Measurements from ENCODE around the gene KLF4.
"Not testable (repeated sequence)": the region's sequence is repeated elsewhere in the genome, so short reads cannot be mapped to it uniquely, and the experiment has no call there.

The KLF4 gene

DNA sequence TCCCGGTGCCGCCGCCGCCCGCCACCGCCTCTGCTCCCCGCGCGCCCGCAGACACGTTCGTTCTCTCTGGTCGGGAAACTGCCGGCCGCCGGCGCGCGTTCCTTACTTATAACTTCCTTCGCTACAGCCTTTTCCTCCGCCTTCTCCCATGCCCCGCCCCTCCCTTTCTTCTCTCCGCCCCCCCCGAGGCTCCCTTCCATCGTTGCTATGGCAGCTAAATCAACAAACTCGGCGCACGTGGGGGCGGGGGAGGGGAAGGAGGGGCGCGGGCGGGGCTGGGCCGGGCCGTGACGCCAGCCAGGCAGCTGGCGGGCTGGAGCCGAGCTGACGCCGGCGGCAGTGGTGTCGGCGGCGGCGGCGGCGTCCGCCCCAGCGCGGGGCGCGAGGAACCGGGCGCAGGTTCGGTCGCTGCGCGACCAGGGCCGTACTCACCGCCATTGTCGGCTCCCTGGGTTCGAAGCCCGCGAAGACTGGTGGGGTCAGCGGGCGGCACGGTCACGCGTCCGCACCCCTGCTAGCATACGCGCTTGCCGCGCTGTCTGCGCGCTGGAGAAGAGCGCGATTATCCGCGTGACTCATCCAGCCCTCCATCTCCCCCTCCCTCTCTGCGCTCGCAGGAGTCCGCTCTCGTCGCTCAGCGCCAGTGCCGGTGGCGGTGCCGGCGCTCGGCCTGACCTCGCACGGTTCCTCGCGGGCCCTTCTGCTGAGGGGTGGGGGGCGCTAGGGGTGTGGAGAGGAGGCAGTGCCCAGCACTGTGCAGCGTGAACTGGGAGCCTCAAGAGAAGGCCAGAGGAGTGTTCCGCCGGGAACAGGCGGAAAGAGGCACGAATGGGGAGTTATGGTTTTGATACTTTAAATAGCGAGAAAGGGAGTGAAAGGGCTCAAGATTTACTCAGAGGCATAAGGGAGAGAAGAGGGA, at the start of gene KLF4:
KLF4 (minus strand) TSS at position 83 of the 919 bp plus-strand sequence. CDS start 597 bp downstream, outside the sequence.
- FAIRE-seq: no peak

DNA sequence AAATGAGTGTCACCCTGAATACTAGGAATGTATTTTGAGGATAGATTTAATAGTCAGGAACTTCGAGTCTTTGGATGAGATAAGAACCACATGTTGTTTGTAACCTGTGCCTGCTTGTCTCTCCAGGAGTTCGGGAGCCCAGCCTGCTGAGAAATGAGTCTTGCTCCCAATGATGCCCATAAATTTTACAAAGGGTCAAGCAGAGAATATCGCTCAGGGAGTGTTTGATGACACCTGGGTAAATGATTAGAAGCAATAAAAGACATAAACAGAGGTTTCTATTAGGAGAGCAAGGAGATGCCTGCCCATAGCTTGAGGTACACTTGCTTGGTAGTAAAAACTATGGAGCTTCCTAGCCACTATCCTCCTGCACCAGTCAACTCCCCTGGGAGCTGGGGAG, 46.9 kb upstream of the KLF4 start:
- no peak for FAIRE-seq

DNA sequence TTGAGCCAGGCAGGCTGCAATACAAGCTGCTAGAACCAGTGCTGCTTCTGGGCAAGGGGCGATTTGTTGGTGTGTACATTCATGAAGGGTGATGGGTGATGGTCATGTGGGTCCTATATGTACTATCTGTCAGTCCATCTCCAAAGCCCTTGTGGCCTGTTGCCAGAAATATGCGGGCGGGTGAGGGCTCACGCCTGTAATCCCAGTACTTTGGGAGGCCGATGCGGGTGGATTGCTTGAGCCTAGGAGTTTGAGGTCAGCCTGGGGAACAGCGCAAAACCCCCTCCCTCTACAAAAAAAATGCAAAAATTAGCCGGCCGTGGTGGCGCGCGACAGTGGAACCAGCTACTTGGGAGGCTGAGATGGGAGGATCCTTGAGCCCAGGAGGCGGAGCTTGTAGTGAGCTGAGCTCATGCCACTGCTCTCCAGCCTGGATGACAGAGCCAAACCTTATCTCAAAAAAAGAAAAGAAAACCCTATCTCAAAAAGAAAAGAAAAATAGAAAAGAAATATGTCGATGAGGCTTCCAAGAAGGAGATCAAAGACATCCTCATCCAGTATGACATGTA, 45.0 kb upstream of the KLF4 start:
- no peak for FAIRE-seq

DNA sequence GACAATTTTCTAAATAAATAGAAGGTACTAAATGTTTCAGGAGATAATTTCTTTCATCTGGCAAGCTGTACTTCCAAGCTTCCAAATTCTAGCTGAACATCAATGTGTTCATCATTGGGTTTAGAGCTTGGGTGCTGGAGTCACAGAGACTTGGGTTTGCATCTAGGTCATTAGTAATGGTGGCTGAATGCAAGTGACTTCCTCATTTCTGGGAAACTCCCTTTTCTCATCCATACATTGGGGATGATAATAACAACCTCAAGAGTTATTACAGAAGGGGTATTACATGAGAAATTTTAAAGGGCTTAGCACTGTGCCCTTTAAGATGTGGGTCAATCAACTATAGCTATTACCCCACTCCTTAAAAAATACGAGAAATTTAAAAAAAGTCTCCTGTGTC, 41.1 kb upstream of the KLF4 start:
- no peak for FAIRE-seq

DNA sequence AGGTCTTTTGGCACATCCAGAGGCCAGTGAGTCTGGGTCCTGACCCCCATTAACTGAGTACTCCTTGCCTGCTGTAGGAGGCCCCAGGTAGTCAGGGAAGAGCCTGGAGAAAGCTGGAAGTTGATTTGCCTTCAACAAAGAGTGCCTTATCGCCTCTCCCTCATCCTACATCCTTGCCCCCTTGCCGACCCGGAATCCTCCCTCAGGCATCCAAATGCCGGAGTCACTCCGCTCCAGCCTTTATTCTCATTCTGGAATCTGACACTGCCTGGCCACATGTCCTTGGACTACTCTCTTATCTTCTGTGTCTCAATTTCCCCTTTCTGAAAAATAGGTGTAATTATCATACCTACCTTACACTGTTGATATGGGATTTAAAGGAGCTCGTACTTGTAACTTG, 39.1 kb upstream of the KLF4 start:
- no peak for FAIRE-seq

DNA sequence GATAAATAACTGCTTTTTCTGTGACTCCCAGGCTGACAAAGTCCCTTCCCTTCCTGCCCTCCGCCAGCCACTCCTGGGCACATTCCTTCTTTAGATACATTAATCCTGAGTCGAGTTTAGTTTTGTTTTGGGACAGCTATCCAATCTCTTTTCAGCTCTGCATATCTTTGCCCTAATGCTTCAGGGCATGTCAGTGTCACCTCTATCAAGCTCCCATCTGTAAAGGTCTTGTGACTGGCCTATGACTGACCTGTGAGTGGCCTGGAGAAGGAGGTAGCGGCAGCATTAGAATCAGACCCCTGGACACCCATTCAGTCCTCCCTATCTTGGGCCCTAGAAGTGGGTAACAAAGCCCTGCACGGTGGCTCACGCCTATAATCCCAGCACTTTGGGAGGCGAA, 34.0 kb upstream of the KLF4 start:
- FAIRE-seq: no peak

DNA sequence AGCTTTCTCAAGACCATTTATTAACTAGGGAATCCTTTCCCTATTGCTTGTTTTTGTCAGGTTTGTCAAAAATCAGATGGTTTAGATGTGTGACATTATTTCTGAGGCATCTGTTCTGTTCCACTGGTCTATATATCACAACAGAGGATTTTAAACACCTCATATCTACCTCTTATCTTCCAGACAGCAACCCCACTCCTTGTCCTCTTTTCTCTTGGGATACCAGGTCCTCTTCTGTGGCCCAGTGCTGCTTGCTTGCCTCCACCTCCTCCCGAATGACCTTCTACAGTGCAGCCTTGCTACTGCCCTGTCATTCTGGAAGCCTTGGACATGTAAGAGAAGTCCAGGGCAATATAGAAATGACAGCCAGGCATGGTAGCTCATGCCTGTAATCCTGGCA, 30.6 kb upstream of the KLF4 start:
- no peak for FAIRE-seq

DNA sequence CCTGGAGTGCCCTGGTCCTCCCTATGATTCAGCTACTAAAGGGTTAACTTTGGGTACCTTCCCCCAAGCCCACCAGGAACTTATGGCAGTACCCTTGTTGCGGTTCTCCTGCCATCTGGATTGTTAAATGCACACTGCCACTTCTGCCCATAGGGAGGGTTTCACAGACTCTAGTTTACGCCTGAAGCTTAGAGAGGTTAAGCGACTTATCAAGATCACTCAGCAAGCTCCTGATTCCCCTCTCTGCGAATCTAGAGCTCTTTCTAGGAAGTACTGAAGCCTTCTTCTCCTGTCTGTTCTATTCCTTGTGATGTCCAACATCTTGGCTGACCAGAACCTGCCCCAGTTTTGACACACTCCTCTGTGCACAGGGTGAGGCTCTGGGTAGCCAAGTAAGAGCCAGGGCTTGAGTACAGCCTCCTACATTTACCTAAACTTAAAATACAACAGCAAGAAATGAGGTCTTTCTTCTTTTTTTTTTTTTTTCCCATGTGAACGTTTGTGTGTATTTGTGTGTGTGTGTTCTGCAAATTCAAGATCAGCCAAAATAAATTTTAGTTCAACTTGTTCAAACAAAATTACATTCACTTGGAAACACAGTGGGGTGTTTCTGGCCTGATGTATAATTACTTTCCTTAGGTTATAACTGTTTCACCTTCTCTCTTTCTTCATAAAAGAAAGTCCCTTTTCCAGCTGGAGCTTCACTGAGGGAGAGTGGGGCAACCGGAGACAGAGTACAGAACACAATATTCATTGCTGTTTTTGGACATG, 28.7 kb upstream of the KLF4 start:
- no peak for FAIRE-seq

DNA sequence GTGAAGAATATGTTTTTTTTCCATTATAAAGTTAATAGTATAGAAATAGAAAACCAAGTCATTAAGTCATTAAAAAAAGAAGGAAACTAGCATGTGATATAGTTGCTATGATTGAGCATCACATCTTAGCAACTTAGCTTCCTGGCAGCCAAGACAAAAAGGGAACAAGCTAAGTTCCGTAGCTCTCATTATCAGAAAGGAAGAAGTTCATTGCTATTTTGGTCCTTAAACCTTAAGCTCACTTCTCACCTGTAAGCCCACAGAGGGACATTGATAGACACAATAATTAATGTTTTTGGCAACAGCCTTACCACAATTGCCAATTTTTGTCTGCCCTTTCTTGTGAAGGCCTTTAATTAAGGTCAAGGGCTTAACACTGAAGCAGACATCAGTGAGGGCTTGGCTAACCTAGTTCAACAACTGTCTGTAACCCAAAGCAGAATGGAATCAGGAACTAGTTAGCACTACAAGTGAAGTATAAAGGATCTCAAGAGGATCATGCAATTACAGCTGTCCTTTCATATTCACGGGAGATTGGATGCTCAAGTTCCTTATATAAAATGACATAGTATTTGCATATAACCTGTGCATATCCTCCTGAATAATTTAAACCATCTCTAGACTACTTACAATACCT, 24.0 kb upstream of the KLF4 start:
- FAIRE-seq: no peak

DNA sequence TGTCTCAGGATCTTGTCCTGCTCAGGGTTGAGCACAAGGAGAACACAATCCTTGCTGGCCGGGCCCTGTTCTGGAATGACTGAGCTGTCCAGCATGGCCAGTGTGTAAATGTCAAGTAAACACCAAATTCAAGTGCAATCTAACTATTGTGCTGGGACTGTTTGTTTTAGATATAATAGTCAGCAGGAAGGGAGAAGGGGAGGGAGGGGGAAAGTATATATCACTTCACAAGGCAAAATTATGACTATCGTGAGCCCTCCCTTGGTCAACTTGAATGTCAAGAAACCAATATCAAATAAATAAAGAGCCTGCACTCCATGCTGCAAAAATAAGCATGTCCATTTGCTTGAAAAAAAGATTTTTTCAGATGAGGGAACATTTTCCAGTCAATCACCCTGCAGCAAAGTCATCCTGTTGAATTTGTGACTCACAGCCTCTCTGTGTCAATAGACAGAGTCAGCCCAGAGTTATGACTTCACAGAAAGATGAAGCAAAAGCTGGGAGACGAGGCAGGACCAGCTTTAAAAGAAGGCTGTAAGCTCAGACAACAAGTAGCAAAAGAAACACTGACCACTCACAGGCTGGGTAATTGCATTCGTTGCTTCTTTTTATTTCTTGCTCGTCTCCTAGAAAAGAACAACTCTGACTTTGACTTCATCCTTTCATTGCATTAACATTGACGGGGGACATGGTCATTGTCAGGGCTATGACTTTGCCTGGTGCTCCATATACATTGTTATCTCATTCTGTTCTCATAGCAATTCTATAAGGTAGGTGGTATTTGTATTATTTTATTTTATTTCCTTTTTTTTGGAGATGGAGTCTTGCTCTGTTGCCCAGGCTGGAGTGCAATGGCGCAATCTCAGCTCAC, 15.3 kb upstream of the KLF4 start:
- no peak for FAIRE-seq

DNA sequence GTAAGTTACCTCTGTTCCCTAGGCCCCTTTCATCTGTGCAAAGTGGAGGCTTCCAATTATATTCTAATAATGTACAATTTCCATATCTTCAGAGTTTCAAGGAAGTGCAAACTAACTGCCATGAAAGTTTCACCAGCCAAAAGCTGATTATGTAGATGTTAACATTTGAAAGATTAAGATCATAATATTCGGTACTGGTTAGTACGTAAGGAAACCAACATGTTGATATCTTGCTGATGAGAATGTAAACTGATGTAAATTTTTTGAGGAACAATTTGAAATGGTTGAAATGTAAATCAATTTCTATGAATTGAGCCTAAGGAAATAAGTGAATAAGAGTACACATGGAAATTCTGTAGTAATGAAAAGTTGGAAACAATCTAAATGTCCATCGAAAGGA, 12.9 kb upstream of the KLF4 start:
- FAIRE-seq: no peak

DNA sequence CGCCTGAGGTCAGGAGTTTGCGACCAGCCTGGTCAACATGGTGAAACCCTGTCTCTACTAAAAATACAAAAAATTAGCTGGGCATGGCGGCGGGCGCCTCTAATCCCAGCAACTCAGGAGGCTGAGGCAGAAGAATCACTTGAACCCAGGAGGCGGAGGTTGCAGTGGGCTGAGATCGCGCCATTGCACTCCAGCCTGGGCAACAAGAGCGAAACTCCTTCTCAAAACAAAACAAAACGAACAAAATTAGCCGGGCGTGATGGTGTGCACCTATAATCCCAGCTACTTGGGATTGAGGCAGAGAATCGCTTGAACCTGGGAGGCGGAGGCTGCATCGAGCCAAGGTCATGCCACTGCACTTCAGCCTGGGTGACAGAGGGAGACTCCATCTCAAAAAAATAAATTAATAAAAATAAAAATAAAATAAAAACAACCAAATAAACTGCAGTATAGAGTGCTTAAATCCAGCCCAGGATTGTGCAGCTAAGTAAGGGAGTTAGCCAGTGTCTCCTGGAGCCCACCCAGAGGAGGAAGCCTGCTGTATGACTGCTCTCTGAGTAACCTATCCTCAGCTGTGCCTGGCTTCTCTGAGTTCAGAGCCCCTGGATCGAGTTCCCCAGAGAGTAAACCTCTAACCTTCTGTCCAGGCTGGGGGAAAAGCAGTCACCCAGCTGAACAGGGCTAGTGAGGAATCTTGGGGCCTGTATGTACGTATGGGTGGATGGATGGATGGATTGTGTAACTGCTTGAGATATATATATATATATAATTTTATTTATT, 11.0 kb upstream of the KLF4 start:
- FAIRE-seq: not testable (repeated sequence)

DNA sequence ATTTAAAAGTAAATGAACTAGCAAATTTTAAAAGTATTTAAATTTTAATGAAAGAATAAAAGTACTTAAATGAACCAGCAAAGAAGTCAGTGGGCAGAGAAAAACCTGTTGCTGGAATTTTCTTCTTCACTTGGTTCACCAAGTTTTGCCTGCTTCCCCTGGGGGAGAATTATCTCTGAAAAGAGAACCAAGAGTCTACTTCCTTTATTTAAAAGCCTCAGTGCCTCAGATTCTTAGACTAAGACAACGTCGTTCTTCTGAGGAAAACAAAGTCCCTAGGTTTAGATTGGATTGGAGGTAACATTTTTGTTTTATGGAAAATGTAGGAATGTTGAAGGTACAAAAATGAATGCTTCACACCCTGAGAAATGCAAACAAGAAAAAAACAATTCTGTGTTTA, 7.4 kb upstream of the KLF4 start:
- no peak for FAIRE-seq

DNA sequence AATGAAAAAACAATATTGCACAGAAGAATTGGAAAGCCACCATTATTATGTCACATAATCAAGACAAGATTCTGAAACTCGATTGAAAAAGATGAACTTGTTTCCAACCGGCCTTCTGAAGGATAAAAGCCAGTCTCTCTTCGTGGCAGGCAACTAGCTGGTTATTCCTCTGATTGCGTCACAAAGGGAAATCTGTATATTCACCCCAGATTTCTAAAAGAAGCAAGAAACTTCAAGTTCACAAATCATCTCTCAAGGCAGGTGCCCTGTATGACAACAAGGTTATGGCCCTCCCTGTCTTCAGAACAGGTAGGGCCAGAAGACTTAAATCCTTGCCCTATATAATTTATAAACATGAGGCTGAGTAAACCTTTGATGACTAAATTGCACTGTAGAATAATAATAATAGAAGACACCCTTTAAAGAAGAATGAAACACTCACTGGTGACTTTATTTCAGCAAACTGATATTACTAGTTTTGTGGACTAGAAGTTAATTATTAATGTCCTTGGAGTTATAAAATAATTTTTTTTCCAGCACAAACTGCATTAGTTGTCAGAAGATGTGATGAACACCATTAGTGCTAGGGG, 2.9 kb upstream of the KLF4 start:
- no peak for FAIRE-seq

DNA sequence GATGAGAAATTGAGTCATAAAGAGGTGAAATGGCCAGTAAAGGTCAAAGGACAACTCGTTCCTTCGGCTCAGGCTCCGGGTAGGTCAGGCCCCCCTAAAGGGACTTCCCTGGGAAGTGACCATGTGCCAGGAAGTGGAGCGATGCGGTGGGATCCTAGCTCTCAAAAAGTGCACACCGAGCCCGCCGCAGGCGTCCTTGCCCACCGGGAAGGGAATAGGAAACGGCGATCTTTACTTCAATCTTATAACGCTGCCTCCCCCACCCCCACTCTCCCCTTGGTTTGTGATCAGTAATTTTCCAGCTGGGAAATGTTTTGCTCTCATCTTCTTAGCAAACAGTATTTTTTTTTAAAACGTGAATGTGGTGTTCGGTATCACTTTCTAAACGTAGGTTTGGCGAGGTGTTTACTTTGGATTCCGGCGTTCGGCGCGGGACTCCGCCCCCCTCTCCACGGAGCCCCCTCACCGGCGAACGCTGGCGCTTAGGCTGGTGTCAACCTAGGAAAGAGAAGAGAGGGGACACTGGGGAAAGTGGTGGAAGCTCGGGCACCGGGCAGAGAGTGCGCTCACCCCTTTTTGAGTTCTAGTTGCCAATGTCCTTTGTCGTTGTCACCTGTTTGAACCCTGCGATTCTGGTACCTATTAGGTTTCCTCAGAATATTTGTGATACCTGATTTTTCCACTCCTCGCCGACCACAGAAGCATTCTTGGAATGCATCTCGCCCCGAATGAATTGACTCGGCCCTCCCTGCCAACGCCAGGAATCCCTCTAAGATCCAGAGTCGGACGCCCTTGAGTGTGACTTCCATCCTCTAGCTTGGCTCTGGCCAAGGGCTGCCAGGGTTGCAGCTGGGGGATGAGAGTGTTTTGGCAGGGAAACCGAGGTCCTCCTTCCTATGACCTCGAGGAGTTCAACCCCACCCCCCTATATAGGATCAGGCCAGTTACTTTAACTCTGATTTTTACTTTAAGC, 1.8 kb upstream of the KLF4 start:
- FAIRE-seq: no peak

DNA sequence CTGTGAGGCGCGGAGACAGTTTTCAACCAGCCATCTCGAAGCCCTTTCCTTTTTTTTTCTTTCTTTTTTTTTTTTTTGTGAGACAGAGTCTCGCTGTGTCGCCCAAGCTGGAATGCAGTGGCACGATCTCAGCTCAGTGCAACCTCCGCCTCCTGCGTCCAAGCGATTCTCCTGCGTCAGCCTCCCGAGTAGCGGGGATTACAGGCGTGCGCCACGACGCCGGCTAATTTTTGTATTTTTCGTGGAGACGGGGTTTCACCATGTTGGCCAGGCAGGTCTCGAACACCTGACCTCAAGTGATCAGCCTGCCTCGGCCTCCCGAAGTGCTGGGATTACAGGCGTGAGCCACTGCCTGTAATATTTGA, 1.0 kb upstream of the KLF4 start:
- not testable (repeated sequence) for FAIRE-seq

DNA sequence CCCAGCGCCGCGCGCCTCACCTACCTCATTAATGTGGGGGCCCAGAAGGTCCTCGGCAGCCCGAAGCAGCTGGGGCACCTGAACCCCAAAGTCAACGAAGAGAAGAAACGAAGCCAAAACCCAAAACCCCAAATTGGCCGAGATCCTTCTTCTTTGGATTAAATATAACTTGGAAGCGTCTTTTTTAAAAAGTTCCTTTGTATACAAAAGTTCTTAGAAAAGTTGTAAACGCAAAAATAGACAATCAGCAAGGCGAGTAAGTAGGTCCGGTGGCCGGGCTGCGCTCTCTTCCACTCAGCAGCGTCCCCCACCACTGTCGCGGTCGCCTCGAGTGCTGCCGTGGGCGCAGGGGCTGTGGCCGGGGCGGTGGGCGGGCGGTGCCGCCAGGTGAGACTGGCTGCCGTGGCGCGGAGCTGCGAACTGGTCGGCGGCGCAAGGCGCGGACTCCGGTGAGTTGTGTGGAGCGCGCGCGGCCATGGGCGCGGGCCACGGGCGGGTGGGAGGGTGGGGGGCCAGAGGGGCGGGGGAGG, 360 bp downstream of the KLF4 start:
- FAIRE-seq: no peak

DNA sequence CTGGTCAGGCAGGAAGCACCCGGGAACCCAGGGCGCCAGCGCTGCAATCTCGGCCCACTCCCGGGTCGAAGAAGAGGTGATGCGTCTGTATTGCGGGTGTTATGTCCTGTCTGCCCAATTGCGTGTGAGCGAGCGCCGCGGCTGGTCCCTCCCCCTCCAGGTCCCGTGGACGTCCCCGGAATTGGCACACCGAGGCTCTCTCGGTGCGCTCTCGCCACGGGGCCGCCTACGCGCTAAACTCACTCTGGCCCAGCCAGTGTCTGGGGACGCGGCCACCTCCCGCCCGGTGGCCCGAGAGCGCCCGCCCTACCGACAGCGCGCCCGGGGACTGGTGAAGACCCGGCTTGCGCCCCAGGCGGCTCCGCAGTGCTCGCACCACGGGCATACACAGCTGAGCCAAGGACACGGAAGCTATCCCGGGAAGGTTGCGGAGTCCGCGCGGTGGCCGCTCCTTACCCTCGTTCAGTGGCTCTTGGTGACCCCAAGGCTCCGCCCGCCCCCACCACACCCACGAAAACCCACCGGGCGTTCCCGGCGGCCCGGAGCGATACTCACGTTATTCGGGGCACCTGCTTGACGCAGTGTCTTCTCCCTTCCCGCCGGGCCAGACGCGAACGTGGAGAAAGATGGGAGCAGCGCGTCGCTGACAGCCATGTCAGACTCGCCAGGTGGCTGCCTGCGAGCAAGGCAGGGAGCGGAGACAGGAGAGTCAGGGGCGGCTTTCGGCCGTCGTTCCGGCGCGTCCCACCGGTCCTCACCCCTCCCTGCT, 1.0 kb downstream of the KLF4 start:
- FAIRE-seq: no peak

Data from A204.1 (cell line).